GM19467 (cell line): ENCODE measurements around the gene FBLN2.
"Not testable (repeated sequence)": the region's sequence is repeated elsewhere in the genome, so short reads cannot be mapped to it uniquely, and the experiment has no call there.

Source experiments
- ATAC-seq: cut with Tn5 transposase; IDR thresholded peaks from one replicate; pipeline ENCODE4 v1.9.1; 2021; ENCODE audit warnings: mild to moderate bottlenecking, moderate library complexity; ENCODE audit not compliant: unreplicated experiment

The FBLN2 gene

GRCh38 chr3:13513051-13513912, 35.6 kb upstream of the FBLN2 start:
- ATAC-seq: no peak

DNA sequence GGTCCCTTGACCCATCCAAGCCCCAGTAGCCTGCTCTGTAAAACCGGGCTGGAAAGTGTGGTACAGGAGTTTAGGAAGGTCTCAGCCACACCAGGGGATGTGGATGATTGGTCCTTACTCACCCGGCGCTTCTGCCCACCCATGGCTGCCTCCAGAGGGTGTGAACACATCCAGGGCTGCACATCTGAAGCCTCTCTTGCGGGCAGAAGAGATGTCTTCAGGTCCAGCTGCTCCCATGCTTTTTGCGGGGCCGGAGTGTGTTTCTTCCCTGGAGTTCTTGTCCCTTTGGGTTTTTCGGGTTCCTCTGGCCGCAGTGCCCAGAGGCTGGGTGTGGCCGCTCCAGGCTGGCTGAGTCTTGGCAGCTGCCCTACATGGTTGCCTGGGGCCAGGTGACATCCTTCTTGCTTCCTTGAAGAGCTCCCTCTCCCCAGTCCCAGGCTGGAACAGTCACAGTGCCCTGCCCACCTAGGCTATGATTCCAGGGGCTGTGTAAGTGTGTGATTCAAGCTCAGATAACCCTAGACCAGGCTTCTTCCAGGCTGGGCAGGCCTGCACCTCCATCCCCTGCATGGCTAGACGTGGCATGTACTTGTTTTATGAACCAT, 34.9 kb upstream of the FBLN2 start:
- no peak for ATAC-seq

GRCh38 chr3:13514639-13515435, 34.1 kb upstream of the FBLN2 start:
- ATAC-seq: no peak

GRCh38 chr3:13515786-13516759, 32.9 kb upstream of the FBLN2 start:
- no peak for ATAC-seq

- no peak for ATAC-seq
Observed at GRCh38 chr3:13516760-13517135, 32.2 kb upstream of the FBLN2 start.

GRCh38 chr3:13517253-13517977, 31.5 kb upstream of the FBLN2 start:
- no peak for ATAC-seq

GRCh38 chr3:13518516-13518953, 30.4 kb upstream of the FBLN2 start:
- ATAC-seq: no peak

DNA sequence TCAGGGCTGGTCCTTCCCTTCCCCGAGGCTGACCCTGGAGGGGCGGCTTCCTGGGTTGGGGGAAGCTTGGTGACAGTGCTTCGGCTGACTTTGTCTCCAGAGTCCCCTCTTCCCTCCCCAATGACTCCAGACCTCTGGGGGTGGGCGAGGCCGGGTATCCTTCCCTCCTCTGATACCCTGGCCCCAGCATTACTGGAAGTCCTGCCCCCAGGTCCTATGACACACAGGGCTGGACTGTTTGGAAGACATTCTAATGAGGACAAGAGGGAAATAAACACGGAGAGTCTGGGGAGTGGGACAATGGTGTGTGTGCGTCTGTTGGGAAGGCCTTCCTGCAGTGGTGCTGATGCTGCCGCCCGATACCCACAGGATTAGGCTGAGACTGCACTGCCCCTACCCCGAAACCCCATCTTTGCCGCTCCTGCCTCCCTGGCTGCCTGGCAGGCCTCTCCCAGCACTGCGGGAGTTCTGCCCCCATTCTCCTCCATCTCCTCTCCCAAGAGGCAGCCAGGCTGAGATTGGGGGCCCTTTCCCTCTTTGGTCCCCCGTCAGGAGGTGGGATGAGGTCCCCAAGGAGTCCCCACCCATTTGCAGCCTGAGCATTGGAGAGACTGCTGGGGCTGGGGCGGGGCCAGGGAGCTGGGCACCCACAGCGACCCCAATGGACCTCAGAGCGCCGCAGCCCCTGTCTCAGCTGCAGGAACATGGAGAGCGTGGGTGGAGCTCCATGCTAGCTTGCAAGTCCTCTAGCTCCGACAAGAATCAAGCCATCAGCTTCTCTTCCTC, 29.7 kb upstream of the FBLN2 start:
- ATAC-seq: no peak

DNA sequence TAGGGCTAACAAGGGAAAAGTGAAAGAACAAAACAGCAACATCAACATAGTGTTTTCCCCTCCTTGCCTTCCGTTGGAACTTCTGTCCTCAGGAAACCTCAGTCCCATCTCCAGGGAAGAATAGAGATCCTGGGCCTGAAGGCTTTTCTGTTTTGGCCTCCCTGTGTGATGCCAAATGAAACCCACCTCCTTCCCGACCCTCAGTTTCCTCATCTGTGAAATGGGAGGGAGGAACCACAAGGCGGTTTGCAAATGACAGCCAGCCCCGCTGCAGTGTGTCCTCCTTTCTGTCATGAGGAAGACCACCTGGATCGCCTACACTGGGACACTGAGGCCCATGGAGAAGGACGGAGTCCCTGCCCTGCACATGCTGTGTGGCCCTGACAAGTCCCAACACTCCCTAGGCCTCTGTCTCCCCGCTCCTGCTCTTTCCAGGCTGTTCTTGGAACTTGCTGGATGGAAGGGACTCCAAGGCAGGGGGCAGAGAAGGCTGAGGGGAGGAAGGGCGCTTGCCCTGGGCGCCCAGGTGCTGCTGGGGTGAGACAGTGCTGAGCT, 28.5 kb upstream of the FBLN2 start:
- ATAC-seq: no peak

DNA sequence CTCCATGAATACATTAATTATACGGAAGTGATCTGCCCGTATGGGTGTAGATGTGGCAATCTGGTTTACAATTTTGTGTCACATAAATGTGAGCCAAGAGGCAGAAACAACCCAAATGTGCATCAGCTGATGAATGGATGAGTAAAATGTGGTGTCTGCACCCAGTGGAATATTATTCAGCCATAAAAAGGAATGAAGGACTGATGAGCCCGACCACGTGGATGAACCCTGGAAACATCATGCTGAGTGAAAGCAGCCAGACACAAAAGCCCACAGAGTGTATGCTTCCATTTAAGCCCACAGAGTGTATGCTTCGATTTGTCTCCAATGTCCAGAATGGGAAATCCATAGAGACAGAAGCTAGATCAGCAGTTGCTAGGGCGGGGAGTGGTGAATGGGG, 27.6 kb upstream of the FBLN2 start:
- ATAC-seq: no peak

- ATAC-seq: not testable (repeated sequence)
Observed at GRCh38 chr3:13521749-13522148, 27.2 kb upstream of the FBLN2 start.

DNA sequence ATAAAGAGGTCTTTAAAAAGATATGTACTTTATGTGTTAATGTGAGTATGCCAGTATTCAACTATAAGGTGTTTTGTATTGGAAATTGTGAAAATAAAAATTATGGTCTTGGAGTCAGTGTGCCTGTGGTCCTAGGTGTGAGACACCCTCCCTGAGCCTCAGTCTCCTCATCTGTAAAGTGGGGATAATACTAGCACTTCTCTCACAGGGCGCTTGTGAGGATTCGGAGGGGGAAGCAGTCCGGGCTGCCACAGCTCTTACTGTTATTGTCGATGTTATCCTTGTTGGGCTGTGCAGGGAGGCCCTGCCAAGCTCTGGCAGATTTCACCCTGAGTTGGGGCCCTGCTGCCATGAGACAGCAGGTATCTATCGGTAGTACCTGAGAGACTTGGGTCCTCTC, 26.7 kb upstream of the FBLN2 start:
- ATAC-seq: no peak

GRCh38 chr3:13524979-13525669, 23.8 kb upstream of the FBLN2 start:
- ATAC-seq: no peak

- no peak for ATAC-seq
Observed at GRCh38 chr3:13525827-13526625, 22.9 kb upstream of the FBLN2 start.

- ATAC-seq: no peak
Observed at GRCh38 chr3:13526626-13526949, 22.3 kb upstream of the FBLN2 start.

- ATAC-seq: no peak
Observed at GRCh38 chr3:13528217-13528867, 20.6 kb upstream of the FBLN2 start.
